Stimulated activated CD4-positive, alpha-beta T cell treated with anti-CD3 and anti-CD28 coated beads, Interleukin-2, amount 100 ng/mL, for 48 hours (primary cell): ENCODE data around the gene TPCN2.

Experiments
- DNase-seq, 2 donors: peaks; one replicate each; pipeline ENCODE4 v3.0.0-alpha.2; 2020

The TPCN2 gene

DNA sequence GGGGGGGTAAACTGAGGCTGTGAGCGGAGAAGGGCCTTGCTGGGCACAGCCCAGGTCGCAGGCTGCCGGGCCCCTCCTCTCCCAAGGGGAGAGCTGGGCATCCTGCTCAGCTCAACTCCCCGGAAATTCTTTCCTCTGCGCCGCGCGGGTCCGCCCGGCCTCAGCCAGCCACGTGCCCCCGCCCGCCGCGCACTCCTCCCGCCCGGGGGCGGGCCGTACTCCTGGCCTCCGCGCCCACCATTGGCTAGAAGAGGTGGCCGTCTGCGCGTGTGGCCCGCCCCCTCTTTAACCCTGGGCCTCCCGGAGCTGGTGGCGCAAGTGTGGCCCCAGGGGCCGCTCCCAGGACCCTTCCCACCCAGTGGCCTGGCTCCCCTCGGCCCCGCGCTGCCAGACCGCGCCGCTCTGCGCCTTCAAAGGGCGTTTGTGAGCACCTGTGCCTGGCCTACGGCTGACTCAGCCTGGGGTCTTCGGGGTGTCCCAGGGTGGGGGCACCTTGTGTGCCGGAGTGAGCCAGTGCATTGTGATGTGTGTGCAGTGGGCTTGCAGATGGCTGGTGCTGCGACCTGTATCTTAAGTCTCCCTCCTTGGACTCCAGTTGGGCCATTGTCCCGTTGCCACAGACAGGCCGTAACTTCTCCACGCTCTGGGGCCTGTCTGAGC is 37.6 kb upstream of the TPCN2 start:
- peak; percentile 15 to 37 for DNase-seq

DNA sequence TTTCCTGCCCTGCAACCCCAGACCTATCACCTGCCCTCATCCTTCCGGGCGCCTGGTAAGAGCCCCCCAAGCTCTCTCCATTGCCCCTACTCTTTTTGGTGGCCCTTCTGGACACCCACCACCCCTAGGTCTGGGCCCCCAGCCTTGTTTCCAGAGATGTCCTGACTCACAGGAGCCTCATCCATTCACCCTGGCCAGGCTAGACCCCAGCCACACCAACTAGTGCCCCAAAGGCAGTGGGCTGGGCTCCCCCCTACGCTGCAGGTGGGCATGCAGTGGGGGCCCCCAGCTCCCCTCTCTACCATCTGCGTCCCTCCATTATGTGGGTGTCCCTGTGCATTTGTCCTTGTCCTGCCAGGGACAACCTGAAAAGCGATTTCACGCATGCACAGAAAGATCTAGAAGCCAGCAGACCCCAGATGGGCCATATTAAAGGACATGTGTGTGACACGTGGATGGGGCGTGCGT is 37.1 kb upstream of the TPCN2 start:
- no peak for DNase-seq

DNA sequence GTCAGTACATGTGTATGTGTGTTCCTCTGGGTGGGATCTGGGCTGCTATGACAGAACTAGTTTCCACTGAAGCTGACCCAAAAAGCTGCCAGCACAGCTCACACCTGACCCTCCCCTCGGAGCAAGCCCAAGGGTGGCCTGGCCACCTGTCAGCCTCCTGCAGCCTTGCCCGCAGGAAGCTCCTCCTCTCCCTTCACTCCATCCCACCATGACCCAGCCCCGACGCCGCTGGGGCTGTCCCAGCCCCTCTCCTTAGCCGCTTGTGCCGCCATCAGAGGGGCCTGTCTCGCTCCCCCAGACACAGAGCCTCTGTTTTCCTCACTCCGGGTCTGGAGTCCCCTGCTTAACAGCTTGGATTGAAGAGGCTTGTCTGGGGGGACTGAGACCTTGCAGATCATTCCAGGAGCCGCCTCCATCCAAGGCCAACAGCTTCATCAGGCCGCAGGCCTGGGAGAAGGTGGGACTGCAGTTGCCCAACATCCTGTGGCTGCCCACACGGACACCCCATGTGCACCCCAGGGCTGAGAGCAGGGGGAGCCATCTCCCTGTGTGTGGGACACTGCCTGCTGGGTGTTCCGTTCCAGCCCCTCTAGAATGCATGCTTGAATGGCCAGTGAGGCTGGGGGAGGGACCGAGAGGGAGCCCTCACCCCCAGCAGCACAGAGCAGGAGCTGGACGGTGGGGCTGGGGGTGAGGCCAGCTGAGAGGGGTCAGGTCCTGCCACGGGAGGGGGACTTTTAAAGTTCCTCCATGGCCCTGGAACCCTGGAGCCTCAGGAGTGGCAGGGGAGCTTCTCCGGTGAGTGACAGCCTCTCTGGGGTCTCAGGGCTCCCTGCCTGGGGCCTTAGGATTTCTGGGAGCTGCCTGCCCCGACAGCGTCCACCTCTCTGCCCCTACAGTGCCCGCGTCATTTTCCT is 36.4 kb upstream of the TPCN2 start:
- DNase-seq, result no peak

DNA sequence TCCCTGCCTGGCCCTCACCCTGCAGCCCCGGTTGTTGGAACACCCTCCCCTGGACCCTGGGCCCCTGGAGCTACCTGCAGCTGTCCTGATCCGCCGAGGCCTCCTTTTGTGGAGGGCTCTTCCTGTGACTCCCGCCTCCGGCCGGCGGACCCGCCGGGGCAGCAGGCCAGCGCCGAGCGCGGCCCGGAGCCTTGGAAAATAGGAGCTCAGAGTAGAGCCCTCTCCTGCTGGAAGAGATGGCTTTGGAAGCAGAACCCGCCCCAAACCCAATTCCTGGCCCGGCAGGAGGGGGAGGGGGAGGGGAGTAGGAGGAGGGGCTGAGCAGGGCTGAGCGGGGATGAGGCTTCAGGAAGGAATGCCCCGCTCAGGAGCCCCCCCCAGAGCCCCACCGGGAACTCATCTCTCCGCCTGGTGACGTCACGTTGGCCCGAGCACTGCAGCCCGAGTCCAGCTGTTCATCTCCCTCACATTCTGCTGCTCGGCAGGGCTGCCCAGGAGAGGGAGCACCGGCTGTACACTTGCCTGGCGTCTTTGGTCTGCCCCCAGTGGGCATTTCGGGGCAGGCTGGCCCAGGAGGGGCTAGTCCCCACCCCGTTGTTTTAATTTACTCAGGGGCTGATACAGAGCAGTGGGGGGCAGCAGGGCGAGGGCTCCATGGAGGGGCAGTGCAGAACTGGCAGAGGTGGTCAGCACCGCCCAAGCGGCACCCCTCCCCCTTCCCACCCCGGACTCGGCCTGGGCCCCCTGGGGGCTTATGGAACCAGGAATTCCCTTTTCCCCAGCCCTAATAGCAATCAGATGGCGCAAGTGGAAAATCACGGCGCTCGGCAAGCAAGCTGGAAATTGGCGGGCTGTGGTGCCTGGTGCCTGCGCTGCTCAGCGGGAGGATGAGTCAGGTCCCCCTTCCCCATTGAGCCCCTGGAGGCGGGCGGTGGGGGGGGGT is 35.5 kb upstream of the TPCN2 start, which contains the start of gene MRGPRF:
Gene MRGPRF (minus strand): TSS at position 238 of the 943 bp plus-strand sequence. CDS start 3,345 bp downstream, outside the sequence.
- no peak for DNase-seq

DNA sequence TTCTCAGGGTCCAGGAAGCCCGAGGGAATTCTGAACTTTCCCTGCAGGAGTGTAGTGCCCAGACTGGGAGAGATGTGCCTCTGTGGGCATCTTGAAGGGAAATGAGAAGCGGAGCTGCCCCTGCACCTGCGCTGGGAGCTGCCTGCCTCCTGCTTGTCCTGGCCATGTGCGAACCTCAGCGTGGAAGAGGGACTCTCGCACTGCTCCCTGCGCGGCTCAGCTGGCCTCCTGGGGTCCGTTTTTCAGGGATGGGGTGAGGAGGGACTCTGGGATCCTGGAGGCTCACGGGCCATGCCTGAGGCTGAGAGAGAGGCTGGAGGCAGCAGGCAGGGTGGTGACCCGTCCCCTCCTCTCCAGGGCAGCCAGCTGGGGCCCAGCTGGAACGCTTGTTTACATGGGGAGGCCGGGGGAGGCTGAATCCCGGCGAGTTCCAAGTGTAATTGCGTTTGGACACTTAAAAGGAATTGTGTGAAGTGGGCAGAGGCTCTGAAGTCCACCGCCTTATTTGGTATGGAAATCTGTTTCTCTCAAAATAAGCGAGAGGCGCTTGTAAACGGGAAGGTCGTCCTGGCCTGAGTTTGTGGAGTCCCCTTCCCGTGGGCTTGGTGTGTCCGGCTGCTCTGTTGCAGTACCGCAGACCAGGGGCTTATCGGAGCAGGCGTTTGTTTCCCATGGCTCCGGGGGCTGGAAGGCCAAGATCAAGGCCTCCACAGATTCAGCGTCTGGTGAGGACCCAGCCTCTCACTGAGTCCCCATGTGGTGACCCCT is 34.5 kb upstream of the TPCN2 start:
- no peak for DNase-seq

DNA sequence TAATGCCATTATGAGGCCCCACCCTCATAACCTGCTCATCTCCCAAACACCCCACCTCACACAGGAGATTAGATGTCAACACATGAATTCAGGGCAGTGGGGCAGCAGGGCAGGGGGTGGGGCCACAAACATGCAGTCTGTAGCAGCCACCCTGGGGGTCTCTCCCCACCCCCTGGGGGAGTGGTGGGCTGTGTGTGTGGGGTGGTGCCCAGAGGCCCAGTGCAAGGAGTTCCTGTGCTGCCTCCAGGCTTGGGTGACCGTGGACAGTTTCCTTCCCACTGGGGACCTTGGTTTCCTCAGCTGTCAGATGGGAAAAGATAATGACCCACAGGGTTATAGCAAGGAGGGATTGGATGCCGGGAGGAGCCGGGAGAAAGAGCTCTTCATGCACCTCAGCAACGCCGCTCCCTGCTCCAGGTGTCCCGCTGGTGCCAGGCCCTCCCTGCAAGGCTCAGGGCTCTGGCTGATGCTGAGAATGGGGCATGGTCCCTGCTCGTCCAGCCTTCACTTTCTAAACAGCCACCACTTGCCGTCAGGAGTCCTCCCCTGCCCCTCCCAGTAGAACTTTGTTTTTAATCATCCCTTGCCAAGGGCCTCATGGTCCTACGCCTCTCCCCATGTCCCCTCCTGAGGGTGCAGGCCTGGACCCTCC is 33.7 kb upstream of the TPCN2 start:
- no peak for DNase-seq

DNA sequence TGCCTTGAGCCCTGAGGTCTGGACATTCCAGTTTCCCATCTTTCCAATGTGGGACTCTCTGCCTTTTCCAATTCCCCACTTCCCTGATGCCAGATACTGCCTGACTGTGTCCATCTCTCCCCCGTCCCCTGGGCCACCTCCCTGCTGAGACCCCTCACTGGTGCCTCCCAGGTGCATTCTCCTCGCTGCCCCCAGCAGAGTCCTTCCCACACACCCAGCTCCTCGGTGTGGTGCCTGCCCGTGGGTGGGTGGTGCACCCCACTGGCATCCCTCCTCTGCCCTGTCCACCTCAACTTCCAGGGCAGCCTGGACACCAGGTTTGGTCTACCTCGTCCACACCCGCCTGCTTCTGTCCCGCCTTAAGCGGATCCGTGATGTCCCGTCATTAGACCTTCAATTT is 30.8 kb upstream of the TPCN2 start:
- no peak for DNase-seq

DNA sequence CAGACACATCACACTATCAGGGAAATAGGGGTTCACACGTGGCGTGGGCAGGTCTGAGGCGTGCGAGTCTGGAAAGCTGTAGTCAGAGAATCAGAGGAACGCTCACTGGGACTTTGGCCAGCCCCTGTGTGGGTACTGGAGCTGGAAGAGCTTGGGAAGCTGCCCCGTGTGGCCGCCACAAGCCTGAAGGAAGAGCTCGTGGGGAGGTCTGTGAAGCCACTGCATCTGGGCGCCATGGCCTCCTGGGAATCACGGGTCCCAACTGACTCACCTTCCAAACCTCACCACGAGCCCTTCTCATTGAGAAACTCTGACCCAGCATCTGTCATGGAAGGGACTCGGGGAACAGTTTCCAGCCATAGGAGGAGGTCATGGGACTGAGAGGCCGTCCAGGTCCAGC is 29.8 kb upstream of the TPCN2 start:
- no peak for DNase-seq

DNA sequence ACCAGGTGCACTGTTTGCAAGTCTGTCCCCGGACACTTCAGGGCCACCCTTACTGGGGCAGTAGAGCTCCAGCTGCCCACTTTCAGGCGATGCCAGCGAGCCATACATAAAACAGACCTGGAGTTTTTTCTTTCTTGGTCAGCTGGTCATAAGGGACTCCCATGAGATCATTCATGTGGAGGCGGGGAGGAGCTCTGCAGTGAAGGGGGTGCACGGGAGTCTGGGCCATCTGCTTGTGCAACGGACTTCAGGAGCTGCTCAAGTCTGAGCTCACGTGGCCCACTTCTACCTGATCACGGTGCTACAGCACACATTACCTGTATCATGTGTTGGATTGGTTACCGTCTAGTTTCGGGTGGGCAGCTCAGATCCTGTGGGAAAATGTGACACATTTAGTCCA is 26.5 kb upstream of the TPCN2 start:
- no peak for DNase-seq

DNA sequence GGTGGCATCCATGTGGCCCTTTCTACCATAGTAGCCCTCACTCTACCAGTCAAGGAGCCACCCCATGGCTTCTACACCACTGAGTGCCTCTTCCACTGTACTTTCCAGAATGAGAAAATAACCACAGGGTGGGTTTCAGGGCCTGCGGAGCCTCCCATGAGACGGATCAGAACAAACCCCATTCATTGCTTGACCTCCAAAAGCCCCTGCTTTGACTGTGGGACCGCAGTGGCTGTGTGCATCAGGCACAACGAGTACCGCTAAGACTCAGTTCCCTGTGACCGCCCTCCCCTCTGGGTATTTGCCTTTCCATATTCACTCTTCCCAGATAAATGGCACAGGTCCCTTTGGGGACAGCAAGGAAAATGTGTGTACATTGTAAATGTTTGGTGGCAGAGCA is 24.2 kb upstream of the TPCN2 start:
- no peak for DNase-seq

DNA sequence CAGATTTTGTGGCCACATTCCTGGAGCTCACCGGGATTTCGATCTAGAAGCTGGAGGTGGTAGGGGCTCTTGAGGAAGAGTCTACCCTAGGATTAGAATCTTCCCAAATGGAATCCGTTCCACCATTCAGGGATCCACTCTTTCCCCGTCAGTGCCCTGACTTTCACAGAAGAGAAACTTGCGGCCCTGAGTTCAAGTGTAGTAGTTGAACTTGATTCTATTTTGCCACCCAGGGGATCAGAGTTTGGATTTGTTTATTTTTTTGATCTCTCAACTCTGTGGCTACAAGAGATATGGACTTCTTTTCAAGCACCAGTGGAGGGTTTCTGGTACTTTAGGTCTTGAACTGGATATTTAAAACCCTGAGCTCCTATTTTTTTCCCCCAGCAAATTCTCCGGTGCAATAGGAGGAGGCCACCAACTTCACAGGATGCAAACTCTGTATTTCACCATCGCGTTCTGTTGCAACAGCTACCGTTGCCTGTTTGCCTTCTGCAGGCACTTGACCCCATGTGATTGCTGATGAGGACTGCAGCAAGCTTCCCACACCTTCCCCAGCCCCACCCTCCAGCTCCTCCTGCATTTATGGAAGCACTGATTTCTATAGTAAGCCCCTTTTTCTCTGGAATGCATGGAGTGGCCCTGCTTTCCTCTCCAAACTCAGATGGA is 20.9 kb upstream of the TPCN2 start:
- no peak for DNase-seq

DNA sequence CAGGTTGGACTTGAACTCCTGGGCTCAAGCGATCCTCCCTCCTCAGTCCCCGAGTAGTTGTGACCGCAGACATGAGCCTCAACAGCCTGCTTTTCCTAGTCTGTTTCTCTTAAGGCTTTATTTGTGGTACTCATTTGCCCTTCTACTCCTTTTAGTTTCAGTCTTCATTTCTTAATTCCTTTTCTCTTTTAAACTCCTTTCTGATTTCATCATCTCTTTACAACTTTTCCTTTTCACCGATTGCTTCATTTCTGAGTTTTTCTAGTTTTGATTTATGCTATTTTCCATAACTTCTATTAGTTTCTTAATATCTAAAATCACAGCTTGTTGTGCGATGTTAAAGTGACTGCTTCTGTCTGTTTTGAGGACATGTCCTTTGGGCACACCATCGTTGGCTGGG is 18.4 kb upstream of the TPCN2 start:
- no peak for DNase-seq

DNA sequence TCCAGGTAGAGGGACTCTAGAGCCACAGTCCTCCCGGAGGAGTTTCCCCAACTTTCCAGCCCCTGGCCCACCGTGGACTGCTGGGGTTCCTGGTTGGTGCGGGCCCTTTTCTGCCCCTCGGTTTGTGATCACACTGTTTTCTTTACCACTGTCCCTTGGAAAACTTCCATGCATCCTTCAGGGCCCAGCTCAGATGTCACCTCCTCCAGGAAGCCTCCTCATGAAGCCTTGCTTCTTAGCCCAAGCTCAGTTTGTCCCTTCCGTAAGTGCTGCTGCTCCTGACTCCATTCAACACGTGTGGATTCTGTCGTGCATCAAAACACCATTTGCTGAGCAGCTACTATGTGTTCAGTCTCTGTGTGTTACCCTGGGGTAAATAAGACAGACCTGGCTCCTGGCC is 15.9 kb upstream of the TPCN2 start:
- DNase-seq, result no peak

DNA sequence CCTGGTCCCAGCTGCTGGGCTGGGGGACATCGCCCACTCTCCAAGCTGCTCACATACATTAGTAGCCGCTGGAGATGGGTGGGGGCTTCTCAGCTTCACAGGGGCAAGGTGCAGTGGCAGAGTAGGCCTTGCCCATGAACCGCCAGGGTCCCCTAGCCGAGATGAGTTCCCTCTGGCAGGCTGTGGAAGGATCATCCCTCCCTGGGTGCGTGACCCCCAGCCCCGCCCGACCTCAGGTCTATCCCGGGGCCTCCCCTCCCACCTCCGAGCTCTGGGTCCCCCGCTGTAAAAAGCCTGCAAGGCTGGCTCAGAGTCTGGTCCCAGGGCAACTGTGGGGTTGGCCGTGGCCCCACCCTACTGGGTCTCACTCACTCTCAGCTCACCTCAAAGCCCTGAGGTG is 15.3 kb upstream of the TPCN2 start:
- no peak for DNase-seq

DNA sequence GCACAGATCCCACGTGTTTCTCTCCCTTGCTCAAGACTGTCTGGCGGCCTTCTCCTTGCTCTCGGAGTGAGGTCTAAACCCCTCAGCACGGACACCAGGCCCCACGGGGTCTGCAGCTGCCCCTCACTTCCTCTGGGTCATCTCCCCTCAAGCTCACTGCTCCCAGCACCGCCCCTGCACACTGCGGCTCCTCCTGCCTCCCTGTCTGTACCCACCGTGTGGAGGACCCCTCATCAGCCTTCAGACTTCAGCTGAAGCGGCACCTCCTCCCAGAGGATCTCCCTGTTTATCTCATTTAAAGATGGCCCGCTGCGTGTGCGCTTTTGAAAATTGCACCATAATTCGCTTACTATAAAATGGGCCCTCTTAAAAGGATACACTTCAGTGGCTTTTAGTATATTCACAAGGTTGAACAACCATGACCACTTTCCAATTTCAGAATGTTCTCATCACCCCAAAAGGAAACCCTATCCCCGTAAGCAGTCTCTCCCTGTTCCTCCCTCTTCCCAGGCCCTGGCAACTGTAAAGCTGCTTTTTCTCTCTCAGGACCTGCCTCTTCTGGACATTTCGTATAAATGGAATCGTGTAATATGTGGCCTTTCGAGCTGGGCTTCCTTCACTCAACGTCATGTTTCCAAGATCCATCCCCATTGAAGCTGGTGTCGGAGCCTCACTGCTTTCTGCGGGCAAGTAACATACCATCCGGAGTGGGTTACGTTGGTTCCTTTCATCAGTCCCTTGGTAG is 14.4 kb upstream of the TPCN2 start:
- DNase-seq, result no peak

DNA sequence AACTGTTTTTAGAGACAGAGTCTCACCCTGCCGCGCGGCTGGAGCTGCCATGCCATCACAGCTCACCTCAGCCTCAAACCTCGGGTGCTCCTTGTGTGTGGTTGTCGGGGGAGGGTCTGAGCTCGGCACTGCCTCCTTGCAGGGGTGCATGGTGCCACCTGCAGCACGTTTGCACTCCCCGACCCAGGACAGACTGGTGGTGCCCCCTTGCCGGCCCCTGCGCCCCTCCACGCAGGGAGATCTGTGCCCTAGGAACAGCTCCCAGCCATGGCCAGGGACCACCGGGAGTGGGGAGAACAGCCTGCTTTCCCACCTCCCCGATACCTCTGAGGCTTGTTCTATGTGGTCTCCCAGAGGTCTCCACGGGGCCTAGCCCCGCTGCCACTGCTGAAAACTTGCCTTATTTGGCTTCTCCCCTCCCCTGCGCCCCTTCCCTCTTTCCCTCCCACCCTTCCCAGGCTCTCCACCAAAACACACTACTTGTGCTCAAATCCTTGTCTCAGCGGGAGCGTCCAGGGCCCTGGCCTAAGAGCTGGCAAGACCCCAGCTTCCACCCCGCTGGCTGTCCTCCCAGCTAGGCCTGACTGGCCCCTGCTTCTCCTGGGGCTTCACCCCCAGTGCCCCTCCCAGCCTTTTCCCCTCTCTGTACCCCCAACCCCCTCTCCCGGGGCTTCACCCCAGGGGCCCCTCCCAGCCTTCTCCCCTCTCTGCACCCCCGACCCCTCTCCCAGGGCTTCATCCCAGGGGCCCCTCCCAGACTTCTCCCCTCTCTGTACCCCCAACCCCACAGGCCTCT is 13.4 kb upstream of the TPCN2 start:
- no peak for DNase-seq

DNA sequence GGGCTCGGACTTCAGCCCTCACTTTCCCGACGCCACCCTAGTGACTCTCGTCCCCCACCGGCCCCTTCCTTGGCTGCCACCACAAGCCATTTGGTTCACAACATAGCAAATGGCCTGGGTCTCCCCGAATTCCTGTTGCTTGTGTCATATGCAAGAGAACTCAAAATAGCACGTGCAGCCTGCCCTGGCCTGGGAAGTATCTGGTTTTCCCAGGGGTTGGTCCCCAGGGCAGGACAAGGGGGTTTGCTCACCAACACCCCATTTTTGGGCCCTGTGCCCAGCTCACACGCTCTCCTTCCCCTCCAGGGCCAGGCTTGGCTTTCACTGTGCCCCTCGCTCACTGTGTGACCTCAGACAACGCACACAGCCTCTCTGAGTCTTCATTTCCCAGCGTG is 12.8 kb upstream of the TPCN2 start:
- no peak for DNase-seq

DNA sequence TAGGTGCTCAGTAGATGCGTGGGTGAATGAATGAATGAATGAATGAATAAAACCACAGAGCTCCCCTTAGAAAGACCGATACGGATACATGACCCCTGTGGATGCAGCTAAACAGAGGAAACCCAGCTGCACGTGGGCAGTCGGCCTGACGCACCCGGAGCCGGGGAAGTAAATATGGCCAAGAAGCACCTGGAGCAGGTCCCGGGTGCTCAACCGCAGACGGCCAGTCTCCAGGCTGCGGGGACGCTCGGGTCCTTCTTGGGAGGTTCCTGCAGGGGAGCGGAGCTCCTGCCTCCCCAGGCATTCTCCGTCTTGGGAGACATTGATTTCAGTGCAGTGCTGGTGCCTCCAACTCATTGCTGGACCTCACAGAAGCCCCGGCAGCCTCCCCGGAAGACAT is 11.7 kb upstream of the TPCN2 start:
- no peak for DNase-seq

DNA sequence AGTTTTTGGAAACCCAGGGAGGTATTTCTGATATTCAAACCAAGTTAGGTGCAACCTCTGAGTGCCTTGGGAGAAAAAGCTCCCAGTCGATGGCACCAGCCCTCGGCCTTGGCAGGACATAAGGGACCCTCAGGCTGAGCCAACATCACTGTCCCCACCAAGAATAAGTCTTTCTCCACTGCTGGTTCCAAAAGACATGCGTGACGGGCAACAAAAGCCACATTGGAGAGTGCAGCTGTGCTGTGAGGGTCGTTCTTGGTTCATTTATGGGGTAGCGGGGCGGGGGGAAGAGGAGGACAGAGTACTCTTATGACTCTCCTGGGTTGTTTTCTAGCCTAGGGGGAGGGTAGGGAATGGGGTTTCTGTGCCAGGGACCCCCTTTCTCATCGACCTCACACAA is 11.2 kb upstream of the TPCN2 start:
- no peak for DNase-seq

DNA sequence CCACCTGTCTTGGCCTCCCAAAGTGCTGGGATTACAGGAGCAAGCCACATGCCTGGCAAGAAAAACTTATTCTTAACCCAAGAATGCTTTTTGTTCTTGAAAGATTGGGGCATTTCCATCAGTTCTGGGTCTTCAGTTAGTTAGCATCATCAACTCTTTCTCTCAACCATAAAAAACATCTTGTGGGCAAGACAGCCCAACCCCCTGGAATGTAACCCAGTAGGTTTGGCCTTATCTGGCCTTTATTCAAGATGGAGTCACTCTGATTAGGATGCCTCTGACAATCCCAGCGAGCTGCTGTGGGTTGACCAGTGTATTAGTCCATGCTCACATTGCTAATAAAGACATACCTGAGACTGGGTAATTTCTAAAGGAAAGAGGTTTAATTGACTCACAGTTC is 9.2 kb upstream of the TPCN2 start:
- DNase-seq, result no peak
